Stomach (tissue), 9 donors: ENCODE data around the gene BIN1. TPM values are rescaled to one million over a fixed set of nuclear protein-coding genes. Genes with fewer than 3 reads are reported as not detected.

Experiments
- DNase-seq, 2 donors: peaks; one replicate each; pipeline versions ENCODE4 v3.0.0 to v3.0.0-alpha.2; 2013 to 2019
- H3K27ac ChIP-seq, 5 donors: fragments of 200-600 bp in 4 of 5; sonication (generic) in 4 of 5; one replicate each; pipeline ENCODE4 v1.5.1; 2013 to 2019; ENCODE audit warnings: mild to moderate bottlenecking in 1 of 5, moderate library complexity in 1 of 5
- H3K27me3 ChIP-seq, 3 donors: fragments of 200-600 bp; sonication (generic); one replicate each; pipeline ENCODE4 v1.5.1; 2017 to 2019; ENCODE audit warnings: mixed run types in 1 of 3
- H3K36me3 ChIP-seq, 4 donors: fragments of 200-600 bp; sonication (generic); 1 replicate in 3 of 4; 2 replicates in 1 of 4; pipeline ENCODE4 v1.5.1; 2016 to 2019
- H3K4me1 ChIP-seq, 4 donors: fragments of 200-600 bp; sonication (generic); one replicate each; pipeline ENCODE4 v1.5.1; 2016 to 2019
- H3K4me3 ChIP-seq, 4 donors: fragments of 200-600 bp; sonication (generic) in 3 of 4; one replicate each; pipeline ENCODE4 v1.5.1; 2016 to 2019; ENCODE audit warnings: mild to moderate bottlenecking in 1 of 4
- H3K9me3 ChIP-seq, 4 donors: fragments of 200-600 bp; sonication (generic); one replicate each; pipeline ENCODE4 v1.5.1; 2016 to 2019
- CTCF ChIP-seq, 7 experiments: fragments of 450-650 bp in 4 of 7; fragments of 200-600 bp in 3 of 7; sonication (generic) in 3 of 7; IDR thresholded peaks; one replicate each; pipeline ENCODE4 v1.5.1; 2016 to 2019; ENCODE audit warnings: antibody characterized with exemption in 7 of 7, control low read depth in 2 of 7, mild to moderate bottlenecking in 1 of 7
- EP300 ChIP-seq: sonication (generic); formaldehyde crosslinking; IDR thresholded peaks from one replicate; pipeline ENCODE4 v1.6.1; 2017; ENCODE audit warnings: antibody characterized with exemption
- POLR2A ChIP-seq, 4 donors: fragments of 450-650 bp; IDR thresholded peaks; one replicate each; pipeline ENCODE4 v1.6.1; 2016; ENCODE audit warnings: antibody characterized with exemption in 4 of 4, control low read depth in 2 of 4, mild to moderate bottlenecking in 1 of 4, moderate library complexity in 1 of 4
- POLR2AphosphoS5 ChIP-seq, 3 donors: sonication (generic); formaldehyde crosslinking; IDR thresholded peaks; one replicate each; pipeline ENCODE4 v1.6.1; 2016; ENCODE audit warnings: antibody characterized with exemption in 3 of 3
- WGBS, 5 donors: extraction: QIAGEN DNeasy Blood & Tissue Kit in 3 of 5; methylation state at CpG; one replicate each; pipeline versions ENCODE4 v1.1.5 to v1.1.7; 2013 to 2018; 5-methylcytosine and 5-hydroxymethylcytosine counted together
- intact Hi-C: fragments of 100-400 bp; cut with DNase I; formaldehyde crosslinking; loops from one replicate; pipeline ENCODE4 v1.15.1; 2023; ENCODE audit warnings: low total_unique reads
- polyA plus RNA-seq, 3 donors: library from polyadenylated mRNA; stranded (reverse); fragments of 200-250 nt; gene quantifications; one replicate each; pipeline ENCODE4 v1.2.3, GENCODE V29; 2013
- total RNA-seq, 5 donors: library from RNA; depleted of rRNA; stranded (reverse); fragments of >200 nt; gene quantifications; one replicate each; pipeline versions ENCODE4 v1.1.0 to v1.2.3, GENCODE V29; 2014 to 2016
- donor health status: healthy with polysubstance abuse.
- donor health status: Bipolar disorder and iron deficiency.
- donor health status: healthy.

BIN1 gene
- total and polyA plus RNA-seq, 8 donors: 39.1 to 175 (median 47.8) TPM

GRCh38 chr2:127076290-127076689 is 30.7 kb downstream of the BIN1 start:
- Histone ChIP-seq H3K4me3 (no peak overlapping the region), H3K9me3 (no peaks in the 10 kb centered on the region), H3K4me1 (peaks cover 26 to 93% (median 45%) of the 10 kb centered on the region in 4 donors), H3K27me3 (no peaks in the 10 kb centered on the region), H3K36me3 (peaks cover 0 to 22% (median 12%) of the 10 kb centered on the region in 4 donors), H3K27ac (peak overlapping the region in 1 of 5 donors; percentile 64)
- no peak for DNase-seq
- no peak for TF ChIP-seq CTCF (IDR thresholded peaks at IDR 0.05)
- TF ChIP-seq EP300: no peak
- TF ChIP-seq POLR2A (IDR thresholded peaks at IDR 0.05): no peak
- no peak for TF ChIP-seq POLR2AphosphoS5 (IDR thresholded peaks at IDR 0.05)
- intact Hi-C loops: no loop called here
- WGBS, 5 donors: 82 to 96% (median 92%) methylated on average over 5 of the region's 5 CpGs

- no peak overlapping the region for H3K4me3 ChIP-seq
- H3K9me3 ChIP-seq: no peaks in the 10 kb centered on the region
- H3K27ac ChIP-seq: peak overlapping the region in 2 of 5 donors; percentile 1 to 64
- TF ChIP-seq POLR2A (IDR thresholded peaks at IDR 0.05): no peak
- TF ChIP-seq CTCF (IDR thresholded peaks at IDR 0.05): no peak
- no peak for TF ChIP-seq POLR2AphosphoS5 (IDR thresholded peaks at IDR 0.05)
- TF ChIP-seq EP300: no peak
- DNase-seq: no peak
- intact Hi-C loops: no loop called here
- 76 to 95% (median 92%) methylated on average over 6 of the region's 6 CpGs for WGBS, 5 donors
- no peaks in the 10 kb centered on the region for H3K27me3 ChIP-seq
- peaks cover 0 to 24% (median 15%) of the 10 kb centered on the region in 4 donors for H3K36me3 ChIP-seq
- peaks cover 21 to 91% (median 41%) of the 10 kb centered on the region in 4 donors for H3K4me1 ChIP-seq
These were observed 31.1 kb downstream of the BIN1 start for GRCh38 chr2:127075821-127076220.

GRCh38 chr2:127074936-127075335 is 32.0 kb downstream of the BIN1 start:
- H3K27ac ChIP-seq: peak overlapping the region in 3 of 5 donors; percentile 1 to 64 (median 22)
- TF ChIP-seq POLR2A (IDR thresholded peaks at IDR 0.05): no peak
- TF ChIP-seq CTCF (IDR thresholded peaks at IDR 0.05): no peak
- no peaks in the 10 kb centered on the region for H3K27me3 ChIP-seq
- H3K4me3 ChIP-seq: no peak overlapping the region
- 75 to 88% (median 82%) methylated on average over 3 of the region's 3 CpGs for WGBS, 5 donors
- H3K36me3 ChIP-seq: peaks cover 0 to 33% (median 23%) of the 10 kb centered on the region in 4 donors
- intact Hi-C loops: no loop called here
- DNase-seq: no peak
- H3K4me1 ChIP-seq: peaks cover 13 to 82% (median 32%) of the 10 kb centered on the region in 4 donors
- H3K9me3 ChIP-seq: no peaks in the 10 kb centered on the region

GRCh38 chr2:127074358-127074757 is 32.6 kb downstream of the BIN1 start:
- TF ChIP-seq POLR2A (IDR thresholded peaks at IDR 0.05) (no peak), CTCF (IDR thresholded peaks at IDR 0.05) (no peak), EP300 (no peak), POLR2AphosphoS5 (IDR thresholded peaks at IDR 0.05) (no peak)
- 46 to 53% (median 46%) methylated on average over 3 of the region's 3 CpGs for WGBS, 5 donors

More at GRCh38 chr2:127074358-127074757, 32.6 kb downstream of the BIN1 start:
- peak overlapping the region in 3 of 5 donors; percentile 1 to 64 (median 22) for H3K27ac ChIP-seq
- no peak overlapping the region for H3K4me3 ChIP-seq
- intact Hi-C loops: no loop called here
- peaks cover 9 to 76% (median 26%) of the 10 kb centered on the region in 4 donors for H3K4me1 ChIP-seq
- peaks cover 0 to 38% (median 29%) of the 10 kb centered on the region in 4 donors for H3K36me3 ChIP-seq
- no peaks in the 10 kb centered on the region for H3K9me3 ChIP-seq
- no peaks in the 10 kb centered on the region for H3K27me3 ChIP-seq
- no peak for DNase-seq
